B cell (primary cell): Measurements from ENCODE around the gene NT5C1B. TPM values are rescaled to one million over a fixed set of nuclear protein-coding genes. Genes with fewer than 3 reads are reported as not detected.

Experiments used
- ATAC-seq: fragments of 200-7000 bp; cut with Tn5 transposase; one replicate; pipeline ENCODE4 v1.10.0; 2021; ENCODE audit warnings: low read depth, mild to moderate bottlenecking, moderate number of reproducible peaks, moderate library complexity
- CTCF ChIA-PET: fragments of 350-600 bp; sonication (Branson Sonifier 250); formaldehyde crosslinking; loops from one replicate; lab custom pipeline; 2021; ENCODE audit warnings: antibody characterized with exemption, inconsistent platforms; lab: Charles Lee
- POLR2A ChIA-PET: fragments of 350-600 bp; sonication (Branson Sonifier 250); formaldehyde crosslinking; loops from one replicate; lab custom pipeline; 2021; ENCODE audit warnings: antibody characterized with exemption; lab: Charles Lee
- DNase-seq: peaks from one replicate; pipeline ENCODE4 v3.0.0; 2013
- H2AFZ ChIP-seq: 2 replicates; pipeline ENCODE4 v1.6.1; 2012; ENCODE audit warnings: mild to moderate bottlenecking, low read depth, low read length; ENCODE audit not compliant: insufficient read depth, poor library complexity, severe bottlenecking
- H3K27ac ChIP-seq, 2 donors: 1 replicate in 1 of 2; 2 replicates in 1 of 2; pipeline ENCODE4 v1.5.1; 2012 to 2013; ENCODE audit warnings: low read length in 2 of 2, mild to moderate bottlenecking in 2 of 2, moderate library complexity in 1 of 2
- H3K27me3 ChIP-seq, 4 experiments: fragments of 200-600 bp in 1 of 4; sonication (generic) in 1 of 4; replicated peaks in 1 of 4; 1 replicate in 2 of 4; 2 replicates in 2 of 4; pipeline versions ENCODE4 v1.6.1 to v1.7.0; 2013 to 2016; ENCODE audit warnings: low read length in 3 of 4, mild to moderate bottlenecking in 2 of 4, mixed read lengths in 1 of 4, moderate library complexity in 1 of 4; ENCODE audit not compliant: insufficient read depth in 4 of 4, control insufficient read depth in 3 of 4; ENCODE audit errors: control extremely low read depth in 1 of 4
- H3K36me3 ChIP-seq, 2 experiments: replicated peaks in 1 of 2; 1 replicate in 1 of 2; 2 replicates in 1 of 2; pipeline versions ENCODE4 v1.6.1 to v1.7.1; 2013; ENCODE audit warnings: low read length in 1 of 2; ENCODE audit not compliant: insufficient read depth in 2 of 2, control insufficient read depth in 1 of 2; ENCODE audit errors: control extremely low read depth in 1 of 2, extremely low read depth in 1 of 2
- H3K4me1 ChIP-seq, 2 donors: fragments of 200-600 bp in 1 of 2; sonication (generic) in 1 of 2; 1 replicate in 1 of 2; 2 replicates in 1 of 2; pipeline versions ENCODE4 v1.5.1 to v1.6.1; 2013 to 2017; ENCODE audit warnings: low read length in 2 of 2; ENCODE audit not compliant: control insufficient read depth in 2 of 2, insufficient read depth in 2 of 2
- H3K4me2 ChIP-seq: replicated peaks from 2 replicates; pipeline ENCODE3; 2012; ENCODE audit warnings: mild to moderate bottlenecking, low read depth, low read length; ENCODE audit not compliant: poor library complexity, severe bottlenecking
- H3K4me3 ChIP-seq, 5 experiments: fragments of 200-600 bp in 1 of 5; sonication (generic) in 1 of 5; 1 replicate in 3 of 5; 2 replicates in 2 of 5; pipeline versions ENCODE4 v1.5.1 to v1.7.0; 2011 to 2016; ENCODE audit warnings: low read length in 4 of 5, mild to moderate bottlenecking in 4 of 5, low read depth in 2 of 5, control low read depth in 1 of 5, moderate library complexity in 1 of 5; ENCODE audit not compliant: insufficient read depth in 1 of 5; ENCODE audit errors: control extremely low read depth in 1 of 5, extremely low read depth in 1 of 5
- H3K79me2 ChIP-seq: fragments of 200-600 bp; sonication (generic); one replicate; pipeline ENCODE4 v1.6.0; 2016; ENCODE audit warnings: low read length; ENCODE audit not compliant: control insufficient read depth, insufficient read depth
- H3K9ac ChIP-seq: fragments of 200-600 bp; sonication (generic); 2 replicates; pipeline ENCODE4 v1.6.1; 2017; ENCODE audit warnings: mild to moderate bottlenecking, low read length, moderate library complexity
- H3K9me3 ChIP-seq, 3 donors: one replicate each; pipeline versions ENCODE4 v1.6.1 to v1.7.1; 2013; ENCODE audit warnings: low read length in 2 of 3; ENCODE audit not compliant: control insufficient read depth in 2 of 3, insufficient read depth in 1 of 3; ENCODE audit errors: control extremely low read depth in 1 of 3
- H4K20me1 ChIP-seq: 2 replicates; pipeline ENCODE4 v1.6.0; 2012; ENCODE audit warnings: mild to moderate bottlenecking, low read length; ENCODE audit not compliant: insufficient read depth, control insufficient read depth, poor library complexity, severe bottlenecking
- H3K27ac Mint-ChIP-seq: one replicate; pipeline ENCODE4 v1.8.0; 2021; ENCODE audit warnings: mixed read lengths
- H3K27me3 Mint-ChIP-seq: one replicate; pipeline ENCODE4 v1.8.0; 2021; ENCODE audit warnings: mixed read lengths
- H3K4me1 Mint-ChIP-seq: one replicate; pipeline ENCODE4 v1.8.0; 2021; ENCODE audit warnings: mixed read lengths
- H3K4me3 Mint-ChIP-seq: one replicate; pipeline ENCODE4 v1.8.0; 2021; ENCODE audit warnings: mixed read lengths
- H3K9me3 Mint-ChIP-seq: one replicate; pipeline ENCODE4 v1.8.0; 2022; ENCODE audit warnings: mixed read lengths; ENCODE audit not compliant: insufficient read depth
- CTCF ChIP-seq: fragments of 200-600 bp; IDR thresholded peaks from one replicate; pipeline ENCODE4 v1.8.0; 2022; ENCODE audit warnings: antibody characterized with exemption, mild to moderate bottlenecking
- EZH2 ChIP-seq: IDR thresholded peaks from 2 replicates; pipeline ENCODE4 v1.6.1; 2012; ENCODE audit warnings: borderline replicate concordance, low read depth, mild to moderate bottlenecking, moderate library complexity, low read length; ENCODE audit not compliant: insufficient read depth, poor library complexity, severe bottlenecking
- WGBS: methylation state at CpG from one replicate; pipeline ENCODE4 v1.1.5; 2013; ENCODE audit warnings: missing lambda C conversion rate; ENCODE audit not compliant: insufficient coverage; 5-methylcytosine and 5-hydroxymethylcytosine counted together
- intact Hi-C: fragments of 100-400 bp; cut with micrococcal nuclease; formaldehyde crosslinking; loops from one replicate; pipeline ENCODE4 v1.10.0; 2022
- polyA plus RNA-seq: library from polyadenylated mRNA; depleted of rRNA; stranded (reverse); fragments of >200 nt; gene quantifications from 2 replicates; pipeline ENCODE4 v1.2.3, GENCODE V29; 2012
- total RNA-seq, 2 donors: library from RNA; stranded (reverse); fragments of 120-200 nt in 1 of 2; gene quantifications; 1 replicate in 1 of 2; 2 replicates in 1 of 2; pipeline versions ENCODE4 v1.2.3 to v1.2.4, GENCODE V29; 2013 to 2022

Gene NT5C1B
- total and polyA plus RNA-seq, 2 donors (not counting 1 experiment from before 2014, with no cell fraction given), result not detected

- H3K27me3 ChIP-seq, result peaks cover 0 to 5% (median 0%) of the 10 kb centered on the region in 4 experiments
- intact Hi-C loops, result no loop called here
- no peak for DNase-seq
- no peak overlapping the region for H3K4me3 ChIP-seq
- TF ChIP-seq EZH2, result no peak
- TF ChIP-seq CTCF, result no peak
- Mint-ChIP-seq H3K27me3 (peaks cover 28% of the 10 kb centered on the region), H3K4me3 (no peak overlapping the region), H3K27ac (no peak overlapping the region), H3K4me1 (no peaks in the 10 kb centered on the region), H3K9me3 (no peaks in the 10 kb centered on the region)
- ATAC-seq, result no peak
- no CpG with 5 or more reads among the region's 1 CpG for WGBS
- H3K4me1 ChIP-seq, result no peaks in the 10 kb centered on the region
- no peaks in the 10 kb centered on the region for H3K36me3 ChIP-seq
- H4K20me1 ChIP-seq, result no peaks in the 10 kb centered on the region
- ChIA-PET CTCF (interaction anchor here (2.7 kb wide), 1 partner anchor 10 kb away, joined by 9 read pairs; no protein-coding TSS in a partner anchor), POLR2A (no interaction called here)
- no peaks in the 10 kb centered on the region for H3K9me3 ChIP-seq
- H2AFZ ChIP-seq, result no peak overlapping the region
- no peaks in the 10 kb centered on the region for H3K79me2 ChIP-seq
- H3K4me2 ChIP-seq, result no peak overlapping the region
- no peak overlapping the region for H3K9ac ChIP-seq
- H3K27ac ChIP-seq, result no peak overlapping the region
These were observed 58.2 kb downstream of the NT5C1B start for GRCh38 chr2:18531194-18531593.

GRCh38 chr2:18527822-18528221, 61.5 kb downstream of the NT5C1B start:
- no peak overlapping the region for H2AFZ ChIP-seq
- H3K9ac ChIP-seq, result no peak overlapping the region
- Mint-ChIP-seq H3K9me3 (no peaks in the 10 kb centered on the region), H3K4me3 (no peak overlapping the region), H3K4me1 (no peaks in the 10 kb centered on the region), H3K27ac (no peak overlapping the region), H3K27me3 (peaks cover 12% of the 10 kb centered on the region)
- ChIA-PET CTCF (interaction anchor here (1.5 to 2.4 kb wide), 2 partner anchors 10 to 1334 kb away, joined by 3 to 11 read pairs; no protein-coding TSS in a partner anchor), POLR2A (no interaction called here)
- no peak overlapping the region for H3K4me3 ChIP-seq
- no peaks in the 10 kb centered on the region for H3K9me3 ChIP-seq
- no peaks in the 10 kb centered on the region for H3K4me1 ChIP-seq
- DNase-seq (no peak), ATAC-seq (no peak)
- H3K27me3 ChIP-seq, result peaks cover 0 to 5% (median 0%) of the 10 kb centered on the region in 4 experiments
- no peaks in the 10 kb centered on the region for H4K20me1 ChIP-seq
- H3K4me2 ChIP-seq, result no peak overlapping the region
- 94% methylated on average over 3 of the region's 4 CpGs for WGBS
- H3K27ac ChIP-seq, result no peak overlapping the region
- H3K36me3 ChIP-seq, result no peaks in the 10 kb centered on the region
- intact Hi-C loops, result no loop called here
- TF ChIP-seq EZH2 (no peak), CTCF (no peak)
- H3K79me2 ChIP-seq, result no peaks in the 10 kb centered on the region
